ENCODE results near the gene TGFBR2.

The TGFBR2 gene

GRCh38 chr3:30606301-30607031 is at the start of gene TGFBR2:
TGFBR2 (plus strand) TSS chr3:30606601; CDS start chr3:30606884, 283 bp downstream.
- DNase-seq (ENCODE audit: low read depth in 2 of 2): peak; percentile 92 to 93

DNA sequence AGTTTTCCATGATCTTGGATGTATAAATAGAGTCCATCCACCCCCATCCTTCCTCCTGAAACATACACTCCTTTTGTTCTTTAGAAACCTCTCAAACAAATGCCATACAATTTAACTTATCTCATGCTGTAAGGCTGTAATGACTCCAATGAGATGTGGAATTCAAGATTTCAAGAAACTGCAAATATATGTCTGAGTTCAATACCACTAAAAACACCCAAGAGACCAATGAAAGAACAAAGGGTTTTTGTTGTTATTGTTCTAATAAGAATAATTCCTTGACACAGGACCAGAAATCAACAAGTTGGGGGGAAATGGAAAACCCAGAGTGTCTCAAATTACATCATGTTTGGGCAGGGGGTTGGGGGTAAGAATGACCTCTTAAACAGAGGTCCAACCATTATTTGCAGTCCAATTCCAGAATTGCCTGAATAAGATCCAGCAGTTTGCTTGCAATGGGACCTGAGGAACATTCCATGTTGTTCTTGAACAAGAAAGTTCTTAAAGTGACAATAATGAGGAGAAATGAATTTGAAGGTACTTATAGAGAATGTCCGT is 48.6 kb upstream of the TGFBR2 start:
- no peak for DNase-seq (ENCODE audit: low read depth in 2 of 2)

- DNase-seq (ENCODE audit: low read depth in 2 of 2): no peak
Observed at GRCh38 chr3:30563956-30564355, 42.4 kb upstream of the TGFBR2 start.

GRCh38 chr3:30567139-30567753 is 39.2 kb upstream of the TGFBR2 start:
- DNase-seq (ENCODE audit: low read depth in 2 of 2): no peak

- no peak for DNase-seq (ENCODE audit: low read depth in 2 of 2)
Observed at GRCh38 chr3:30576946-30577345, 29.5 kb upstream of the TGFBR2 start.

- no peak for DNase-seq (ENCODE audit: low read depth in 2 of 2)
Observed at GRCh38 chr3:30577788-30578187, 28.6 kb upstream of the TGFBR2 start.

DNA sequence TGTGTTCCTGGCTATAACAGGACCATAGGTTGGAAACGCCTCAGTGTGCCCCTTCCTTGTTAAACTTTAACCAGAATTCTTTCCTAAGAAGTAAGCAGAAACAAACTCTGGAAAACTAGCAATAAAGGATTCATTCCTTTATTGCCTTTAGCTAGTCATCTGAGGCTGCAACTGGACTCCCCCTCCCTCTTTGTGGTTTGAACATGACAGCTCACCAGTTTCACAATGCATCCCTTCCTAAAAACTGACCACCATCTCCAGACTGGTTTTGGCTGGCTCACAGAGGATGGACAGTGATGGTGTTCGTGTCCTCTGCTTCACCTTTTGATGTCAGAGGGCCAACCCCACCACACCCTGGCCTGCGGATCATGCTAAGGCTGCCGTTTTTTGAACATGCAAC is 27.9 kb upstream of the TGFBR2 start:
- peak; percentile 46 to 48 for DNase-seq (ENCODE audit: low read depth in 2 of 2)

DNA sequence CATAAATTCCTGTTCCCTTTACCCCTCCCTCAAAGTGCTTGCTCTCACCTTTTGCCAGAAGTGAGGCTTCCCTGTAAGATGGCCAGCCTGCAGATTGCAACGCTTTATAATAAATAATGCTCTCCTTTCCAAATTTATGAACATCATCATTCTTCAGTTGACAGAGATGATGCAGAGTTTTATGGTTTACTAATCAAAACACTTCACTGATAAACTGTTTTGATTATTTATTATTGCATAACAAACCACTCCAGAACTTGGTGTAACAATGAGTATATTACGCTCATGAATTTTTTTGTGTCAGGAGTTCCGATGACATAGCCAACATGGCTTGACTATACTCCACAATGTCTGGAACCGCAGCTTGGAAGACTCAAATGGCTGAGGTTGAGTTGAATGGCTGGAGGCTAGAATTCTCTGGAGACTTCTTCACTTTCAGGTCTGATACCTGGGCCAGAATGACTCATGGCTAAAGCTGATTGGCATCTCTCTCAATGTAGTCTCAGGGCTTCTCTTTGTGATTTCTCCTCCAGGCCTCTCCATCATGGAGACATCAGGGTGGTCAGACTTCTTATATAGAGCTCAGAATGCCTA is 27.3 kb upstream of the TGFBR2 start:
- no peak for DNase-seq (ENCODE audit: low read depth in 2 of 2)

GRCh38 chr3:30581067-30581585 is 25.3 kb upstream of the TGFBR2 start:
- DNase-seq (ENCODE audit: low read depth in 2 of 2): no peak

GRCh38 chr3:30581982-30582381 is 24.4 kb upstream of the TGFBR2 start:
- no peak for DNase-seq (ENCODE audit: low read depth in 2 of 2)

GRCh38 chr3:30583973-30584372 is 22.4 kb upstream of the TGFBR2 start:
- no peak for DNase-seq (ENCODE audit: low read depth in 2 of 2)

- DNase-seq (ENCODE audit: low read depth in 2 of 2): no peak
Observed at GRCh38 chr3:30585654-30586053, 20.7 kb upstream of the TGFBR2 start.

DNA sequence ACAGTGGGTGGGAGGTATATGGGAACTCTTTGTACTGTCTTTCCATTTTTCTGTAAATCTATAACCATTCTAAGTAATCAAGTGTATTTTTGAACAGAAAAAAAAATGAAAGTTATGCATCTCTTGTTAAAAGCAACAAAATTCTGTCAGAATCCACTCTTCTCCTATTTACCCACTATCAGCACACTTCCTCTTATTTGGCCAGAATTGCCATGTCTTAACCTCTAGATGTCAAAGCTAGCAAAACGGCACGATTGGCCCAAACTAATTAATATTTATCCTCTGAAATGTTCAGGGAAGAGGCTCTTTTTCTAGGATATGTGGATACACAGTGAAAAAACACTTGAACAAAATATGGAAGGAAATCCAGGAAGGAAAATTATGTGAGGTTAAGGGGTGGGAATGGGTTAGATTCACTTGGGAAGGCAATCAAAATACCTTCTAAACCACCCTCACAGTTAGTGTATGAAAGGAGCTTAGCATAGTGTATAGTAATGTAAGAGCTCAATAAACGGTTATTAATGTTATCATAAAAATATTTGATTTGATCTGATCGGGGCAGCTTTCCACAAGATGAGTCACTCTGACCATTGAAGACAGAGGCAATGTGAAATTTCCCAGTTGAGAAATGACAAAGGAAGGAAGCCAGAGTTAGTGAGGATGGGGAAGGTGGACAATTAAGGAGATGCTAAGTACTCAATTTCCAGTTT is 20.1 kb upstream of the TGFBR2 start:
- DNase-seq (ENCODE audit: low read depth in 2 of 2): no peak

- DNase-seq (ENCODE audit: low read depth in 2 of 2): no peak
Observed at GRCh38 chr3:30586806-30587486, 19.5 kb upstream of the TGFBR2 start.

- DNase-seq (ENCODE audit: low read depth in 2 of 2): no peak
Observed at GRCh38 chr3:30587904-30588303, 18.5 kb upstream of the TGFBR2 start.

- no peak for DNase-seq (ENCODE audit: low read depth in 2 of 2)
Observed at GRCh38 chr3:30596152-30596551, 10.2 kb upstream of the TGFBR2 start.

GRCh38 chr3:30597131-30597768 is 9.2 kb upstream of the TGFBR2 start:
- peak; percentile 63 to 64 for DNase-seq (ENCODE audit: low read depth in 2 of 2)

GRCh38 chr3:30597769-30598134 is 8.6 kb upstream of the TGFBR2 start:
- DNase-seq (ENCODE audit: low read depth in 2 of 2): no peak

DNA sequence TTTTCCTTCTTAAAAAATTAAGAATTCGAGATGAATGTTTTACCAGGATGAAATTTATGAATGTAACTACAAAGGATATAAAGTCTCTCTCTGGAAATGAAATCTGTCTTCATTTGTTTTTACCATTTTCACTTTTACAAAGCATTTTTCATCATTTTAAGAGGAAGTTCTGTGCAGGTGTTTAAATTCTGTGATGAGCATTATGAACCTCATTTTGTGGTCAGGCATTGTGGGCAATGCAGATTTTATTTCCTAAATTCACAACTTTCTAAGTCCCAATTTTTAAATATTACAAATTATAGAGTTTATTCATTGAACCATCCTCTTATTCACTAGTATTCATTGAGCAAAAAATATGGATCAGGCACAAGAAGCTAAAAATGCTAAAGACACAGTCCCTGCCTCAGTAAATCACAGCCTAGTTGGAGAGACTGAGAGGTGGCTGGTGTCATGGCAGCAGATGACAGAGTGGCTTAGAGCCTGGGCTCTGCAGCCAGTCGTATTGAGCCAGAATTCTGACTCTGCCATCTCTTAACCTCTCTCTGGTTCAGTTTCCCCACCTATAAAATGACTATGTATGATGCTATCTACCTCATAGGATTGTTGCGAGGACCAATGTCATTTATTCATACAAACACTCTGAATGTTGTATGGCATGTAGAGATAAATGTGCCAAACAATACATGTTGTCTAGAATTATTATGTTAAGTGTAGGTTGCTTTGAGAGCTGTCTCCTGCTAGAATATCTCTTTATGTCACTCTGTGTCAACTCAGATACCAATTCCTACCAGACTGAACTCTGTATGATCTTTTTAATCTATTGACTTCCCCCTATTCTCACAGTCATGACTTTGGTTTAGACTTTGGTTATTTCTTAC is 7.5 kb upstream of the TGFBR2 start:
- no peak for DNase-seq (ENCODE audit: low read depth in 2 of 2)

GRCh38 chr3:30600572-30600971 is 5.8 kb upstream of the TGFBR2 start:
- no peak for DNase-seq (ENCODE audit: low read depth in 2 of 2)
